Posterior vena cava (tissue), 2 donors: ENCODE measurements around the gene JAKMIP3. TPM values are rescaled to one million over a fixed set of nuclear protein-coding genes. Genes with fewer than 3 reads are reported as not detected.

Source experiments
- DNase-seq: peaks from one replicate; pipeline ENCODE4 v3.0.0-alpha.2; 2020; ENCODE audit warnings: low spot score
- intact Hi-C, 2 donors: fragments of 100-400 bp; cut with DNase I; formaldehyde crosslinking; loops; one replicate each; pipeline versions ENCODE4 v1.14.1 to v1.14.2; 2022 to 2023
- long read RNA-seq, 2 donors: library from polyadenylated mRNA; unstranded; transcript quantifications; one replicate each; pipeline ENCODE4 v2.0.0, GENCODE V29; 2020 to 2021
- total RNA-seq, 2 donors: library from RNA; stranded (reverse); fragmentation: NEBNext Ultra II Directional; extraction: Animal tissue kit (Norgen Biotek cat#: 25700); gene quantifications; one replicate each; pipeline ENCODE4 v1.2.1, GENCODE V29; 2021
- donor health status: DM: yes; HTN: yes; CAD: no.
- donor health status: DM: yes; HTN: yes; CAD: no.

JAKMIP3 gene
- total RNA-seq, result under 1 TPM; 0.60 to 0.62 TPM
- long read RNA-seq, donor 1, result 0 reads
- long read RNA-seq, donor 2, partial matches to known transcripts, result 0 of 5 reads
- long read RNA-seq, donor 2, other reads (novel, unspliced or antisense), result 5 of 5 reads

DNA sequence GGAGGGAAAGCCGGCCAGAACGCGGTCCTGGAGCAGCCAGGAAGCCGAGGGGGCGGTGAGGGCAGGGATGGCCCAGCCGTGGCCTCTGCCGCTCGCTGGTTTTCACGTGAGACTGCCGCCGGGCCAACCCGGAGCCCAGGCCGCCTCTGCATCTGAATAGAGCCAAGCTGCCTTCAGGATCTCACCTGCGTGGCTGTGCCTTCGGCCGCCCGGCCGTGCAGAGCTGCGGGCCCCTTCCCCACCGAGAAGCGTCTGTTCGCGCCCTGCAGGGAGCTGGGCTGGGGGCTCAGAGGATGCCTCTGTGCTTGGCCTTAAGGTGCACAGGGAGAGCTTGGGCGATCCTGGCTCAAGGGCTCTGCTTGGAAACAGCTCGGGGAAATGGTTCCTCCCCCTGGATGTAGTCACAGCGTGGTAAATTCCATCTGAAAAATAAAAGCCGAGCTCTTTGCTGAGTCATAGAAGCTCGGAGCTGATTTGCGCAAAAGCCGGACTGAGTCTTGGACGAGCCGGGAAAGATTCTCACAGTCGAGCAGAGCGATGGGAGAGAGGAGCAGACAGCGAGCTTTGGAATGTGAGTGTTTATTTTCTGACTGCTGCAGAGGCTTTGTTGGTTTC, at the start of gene JAKMIP3:
TSS of gene JAKMIP3 (plus strand) at position 456 of the 615 bp plus-strand sequence. CDS start 38,863 bp downstream, outside the sequence.
- intact Hi-C loops, result no loop called here
- peak; percentile 82 for DNase-seq

DNA sequence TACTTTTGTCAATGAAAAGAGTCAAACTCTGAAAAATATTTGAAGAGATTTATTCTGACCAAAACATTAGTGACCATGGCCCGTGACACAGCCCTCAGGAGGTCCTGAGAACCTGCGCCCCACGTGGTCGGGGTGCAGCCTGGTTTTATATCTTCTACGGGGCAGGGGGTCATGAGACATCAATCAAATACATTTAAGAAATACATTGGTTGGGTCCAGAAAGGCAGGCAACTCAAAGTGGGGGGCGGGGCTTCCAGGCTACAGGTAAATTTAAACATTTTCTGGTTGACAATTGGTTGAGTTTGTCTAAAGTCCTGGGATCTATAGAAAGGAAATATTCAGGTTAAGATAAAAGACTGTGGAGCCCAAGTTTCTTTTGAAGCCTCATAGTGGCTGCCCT, 49.2 kb upstream of the JAKMIP3 start:
- DNase-seq, result no peak
- intact Hi-C loops, result no loop called here

DNA sequence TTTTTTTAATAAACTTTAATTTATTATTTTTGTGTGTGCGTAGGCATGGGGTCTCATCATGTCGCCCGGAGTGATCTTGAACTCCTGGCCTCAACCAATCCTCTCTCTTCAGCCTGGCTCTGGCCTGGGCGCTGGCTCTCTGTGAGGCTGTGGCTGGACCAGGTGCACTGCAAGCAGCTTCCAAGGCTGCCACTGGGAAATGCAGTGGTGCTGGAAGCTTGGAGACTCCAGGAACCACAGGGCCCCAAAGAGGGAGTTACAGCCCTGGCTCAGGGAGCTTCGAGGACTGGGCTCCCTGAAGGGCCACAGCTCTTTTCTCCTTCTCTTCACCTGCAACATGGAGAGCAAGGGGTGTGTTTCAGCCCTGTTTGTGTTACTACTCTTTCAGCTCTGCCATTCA, 47.3 kb upstream of the JAKMIP3 start:
- intact Hi-C loops, result no loop called here
- DNase-seq, result no peak

DNA sequence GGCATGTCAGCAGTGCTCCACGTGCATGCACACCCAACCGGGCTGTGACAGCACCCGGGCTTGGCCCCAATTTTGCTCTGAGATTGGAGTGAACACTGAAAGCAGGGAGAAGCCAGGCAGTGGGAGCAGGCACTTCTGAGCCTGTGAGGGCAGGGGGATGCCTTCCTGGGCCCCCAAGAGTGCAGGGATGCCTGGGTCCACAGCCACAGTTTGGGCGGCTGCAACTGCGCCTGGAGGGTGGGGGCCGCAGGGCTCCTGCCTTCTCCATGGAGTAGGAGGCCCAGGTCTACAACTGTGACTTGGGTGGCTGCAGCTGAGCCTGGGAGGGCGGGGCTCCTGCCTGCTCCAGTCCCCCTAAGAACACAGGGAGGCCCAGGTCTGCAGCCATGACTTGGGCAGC, 46.4 kb upstream of the JAKMIP3 start:
- no peak for DNase-seq
- intact Hi-C loops, result no loop called here

DNA sequence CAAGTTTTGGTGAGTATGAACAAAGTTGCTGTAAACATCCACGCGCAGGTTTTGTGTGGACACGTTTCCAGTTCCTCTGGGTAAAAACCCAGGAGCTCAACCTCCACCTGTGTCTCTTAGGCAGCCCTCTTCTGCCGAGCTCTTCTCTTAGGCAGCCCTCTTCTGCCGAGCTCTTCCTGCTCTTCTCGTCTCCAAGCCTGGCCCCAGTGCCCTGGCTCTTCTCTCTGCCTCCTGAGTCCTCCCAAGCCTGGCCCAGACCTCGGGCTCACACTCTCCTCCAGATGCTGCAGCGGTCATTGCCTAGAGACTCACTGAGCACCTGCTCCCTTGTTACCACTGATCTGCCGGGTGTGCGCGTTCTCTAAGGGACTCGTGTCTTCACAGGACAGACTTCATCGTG, 45.3 kb upstream of the JAKMIP3 start:
- DNase-seq, result no peak
- intact Hi-C loops, result loop anchor here in 1 of 2 donors (5.0 kb wide), 1 partner anchor 133 kb away; no protein-coding TSS in a partner anchor

DNA sequence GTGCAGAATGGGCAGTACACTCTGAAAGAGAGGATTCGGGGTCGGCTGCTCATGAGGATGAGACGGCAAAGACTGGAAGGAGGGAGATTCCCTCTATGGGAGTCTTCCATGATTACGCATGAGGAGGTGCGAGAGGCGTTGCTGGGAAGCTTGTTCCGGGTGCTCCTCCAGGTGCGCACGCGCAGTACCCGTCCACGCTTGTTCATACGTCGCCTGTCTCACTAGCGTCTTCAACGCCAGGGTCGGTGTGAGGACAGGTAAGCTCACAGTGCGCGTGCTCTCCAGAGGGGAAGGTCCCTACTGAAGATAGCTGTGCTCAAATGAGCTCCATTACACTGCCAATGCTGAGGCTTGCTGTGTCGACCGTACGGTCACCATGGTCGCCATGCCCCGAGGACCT, 44.7 kb upstream of the JAKMIP3 start:
- no peak for DNase-seq
- intact Hi-C loops, result loop anchor here in 1 of 2 donors (5.0 kb wide), 1 partner anchor 134 kb away; no protein-coding TSS in a partner anchor

DNA sequence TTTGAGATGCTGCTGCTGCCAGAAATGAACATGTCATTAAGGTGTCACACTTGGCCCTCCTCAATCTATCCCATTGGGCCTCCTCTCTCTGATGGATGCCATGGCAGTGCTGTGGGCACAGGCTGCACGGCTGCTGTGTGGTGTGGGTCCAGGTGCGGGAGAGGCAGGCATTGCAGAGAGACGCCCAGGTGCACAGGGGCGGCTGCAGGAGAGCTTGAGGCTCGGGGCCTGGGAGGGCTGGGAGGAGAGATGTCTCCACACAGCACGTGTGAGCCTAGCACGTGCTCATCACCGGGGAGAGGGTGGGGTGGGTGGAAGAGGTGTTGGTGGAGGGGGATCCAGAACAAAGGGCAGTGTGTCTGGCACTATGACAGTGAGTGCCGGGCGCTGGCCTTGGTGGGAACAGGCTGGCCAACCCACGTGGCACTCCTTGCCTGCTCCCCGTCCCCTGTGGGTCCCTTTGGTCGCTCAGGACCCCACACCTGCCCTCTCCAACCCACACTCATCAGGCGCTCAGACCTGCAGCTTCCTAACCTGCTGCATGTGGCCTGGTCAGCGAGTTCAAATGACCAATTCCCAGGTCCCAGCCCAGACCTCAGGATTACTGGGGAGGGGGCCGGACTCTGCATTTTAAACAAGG, 44.1 kb upstream of the JAKMIP3 start:
- no peak for DNase-seq
- intact Hi-C loops, result loop anchor here in 1 of 2 donors (5.0 kb wide), 1 partner anchor 134 kb away; no protein-coding TSS in a partner anchor

DNA sequence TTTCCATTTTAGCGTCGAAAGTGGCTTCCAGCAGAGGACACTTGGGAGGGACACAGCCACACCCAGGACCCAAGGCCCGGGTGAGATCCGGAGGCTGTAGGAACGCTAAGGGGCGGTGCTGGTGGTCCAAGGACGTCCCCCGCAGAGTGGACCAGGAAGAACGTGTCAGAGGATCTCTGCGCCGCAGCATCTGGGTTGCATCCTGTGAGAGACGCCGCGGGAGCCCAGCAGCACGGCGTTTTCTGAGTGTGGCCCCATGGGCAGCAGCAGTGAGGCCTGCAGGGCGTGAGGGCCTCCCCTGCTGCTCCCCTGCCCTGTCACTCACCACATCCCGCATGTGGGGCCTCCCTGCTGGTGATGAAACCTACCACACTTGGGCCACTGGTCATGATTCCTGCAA, 43.5 kb upstream of the JAKMIP3 start:
- no peak for DNase-seq
- intact Hi-C loops, result loop anchor here in 1 of 2 donors (5.0 kb wide), 1 partner anchor 135 kb away; no protein-coding TSS in a partner anchor

DNA sequence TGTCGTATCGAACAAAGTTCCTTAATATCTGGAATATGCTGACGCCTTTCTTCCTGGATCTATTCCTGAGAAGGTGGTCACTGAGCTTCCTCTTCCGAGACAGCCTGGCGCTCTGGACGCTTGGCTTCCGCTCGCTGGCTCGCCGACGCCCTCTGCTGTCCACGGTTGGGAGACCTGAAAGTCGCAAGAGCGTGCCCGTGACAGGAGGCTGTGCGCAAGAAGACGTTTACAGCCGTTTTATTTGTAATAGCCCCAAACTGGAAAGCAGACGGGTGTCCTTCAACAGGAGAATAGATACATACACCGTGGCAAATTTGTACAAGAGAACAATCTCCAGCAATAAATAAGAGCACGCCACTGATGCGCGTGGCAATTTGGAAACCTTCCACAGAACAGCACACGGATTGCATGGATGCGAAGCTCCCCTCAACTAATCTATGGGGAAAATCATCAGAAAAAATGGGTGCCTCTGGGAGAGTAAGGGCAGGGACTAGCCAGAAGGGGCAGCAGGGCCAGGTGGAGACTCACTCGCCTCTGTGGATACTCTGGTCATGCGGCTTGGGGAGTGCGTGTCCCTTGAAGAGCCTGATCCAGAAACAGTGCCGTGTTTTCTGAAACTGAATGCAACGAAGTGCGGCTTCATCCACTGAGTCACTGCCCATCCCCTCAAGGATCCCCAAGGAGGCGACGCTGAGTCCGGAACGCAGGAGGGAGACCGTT, 42.5 kb upstream of the JAKMIP3 start:
- intact Hi-C loops, result loop anchor here in 1 of 2 donors (5.0 kb wide), 1 partner anchor 136 kb away; no protein-coding TSS in a partner anchor
- peak; percentile 95 for DNase-seq

DNA sequence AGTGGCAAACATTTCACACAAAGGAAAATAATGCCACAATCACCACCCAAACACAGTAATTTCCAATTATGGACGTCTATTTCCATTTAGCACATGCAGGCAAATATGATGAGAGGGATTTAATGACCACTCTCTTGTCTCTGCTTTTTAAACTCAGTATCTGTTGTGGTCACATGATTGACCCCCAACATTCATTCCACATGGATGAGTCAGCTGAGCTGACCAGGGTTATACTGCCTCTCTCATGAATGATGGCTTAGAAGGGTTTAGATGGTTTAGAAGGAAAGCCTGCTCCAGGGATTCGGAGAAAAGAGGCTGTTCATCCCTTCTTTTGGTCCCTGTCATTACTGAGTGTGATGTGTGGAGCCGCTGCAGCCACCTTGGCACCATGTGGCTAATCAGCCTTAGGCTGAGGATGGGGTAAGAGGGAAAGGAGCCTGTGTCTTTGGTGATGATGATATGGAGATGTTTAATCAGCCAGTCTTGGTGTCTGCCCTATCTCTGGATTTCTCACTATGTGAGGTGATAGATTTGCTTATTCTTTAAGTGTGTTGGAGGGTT, 38.2 kb upstream of the JAKMIP3 start:
- no peak for DNase-seq
- intact Hi-C loops, result no loop called here

DNA sequence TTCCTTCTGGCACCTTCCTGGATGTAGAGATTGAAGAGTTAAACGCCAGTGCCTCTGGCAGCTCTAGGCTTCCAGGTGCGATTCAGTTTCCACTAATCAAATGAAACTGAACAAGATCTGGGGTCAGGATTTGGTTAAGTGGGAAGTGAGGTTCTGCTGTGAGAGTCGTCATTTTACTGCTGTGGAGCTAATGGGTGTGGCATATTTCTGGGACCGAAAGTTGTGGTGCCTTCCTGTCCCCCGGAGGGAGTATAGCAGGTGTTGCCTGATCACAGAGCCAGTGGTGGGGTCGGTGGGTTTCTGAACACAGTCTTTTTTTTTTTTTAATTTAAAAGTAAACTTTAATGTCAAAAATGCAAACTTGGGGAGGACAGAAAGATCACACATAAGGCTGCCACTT, 37.0 kb upstream of the JAKMIP3 start:
- DNase-seq, result no peak
- intact Hi-C loops, result no loop called here

DNA sequence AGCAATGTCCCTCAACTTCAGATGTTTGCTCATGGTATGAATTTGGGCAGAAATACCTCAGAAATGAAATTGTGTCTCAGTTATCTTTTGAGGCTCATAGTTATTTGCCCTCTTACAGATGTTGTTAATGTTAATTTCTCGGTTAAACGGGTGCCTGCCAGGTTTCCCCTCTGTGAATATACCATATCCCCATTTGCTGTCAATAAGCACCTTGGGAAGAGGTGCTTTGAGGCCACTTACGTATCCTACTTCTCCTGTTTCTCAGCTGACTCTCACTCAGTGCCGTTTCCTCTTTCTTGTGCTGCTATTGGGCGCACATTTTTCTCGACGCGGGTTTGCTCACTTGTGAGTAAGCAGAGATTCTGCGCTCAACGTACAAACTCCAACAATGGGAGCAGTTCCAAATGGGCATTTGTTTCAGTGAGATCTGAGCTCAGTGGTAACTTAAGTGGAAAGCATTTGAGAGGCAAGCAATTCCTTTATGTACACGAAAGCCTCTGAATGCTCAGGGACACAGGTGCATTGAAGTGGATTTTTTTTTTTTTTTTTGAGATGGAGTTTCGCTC, 34.8 kb upstream of the JAKMIP3 start:
- no peak for DNase-seq
- intact Hi-C loops, result no loop called here

DNA sequence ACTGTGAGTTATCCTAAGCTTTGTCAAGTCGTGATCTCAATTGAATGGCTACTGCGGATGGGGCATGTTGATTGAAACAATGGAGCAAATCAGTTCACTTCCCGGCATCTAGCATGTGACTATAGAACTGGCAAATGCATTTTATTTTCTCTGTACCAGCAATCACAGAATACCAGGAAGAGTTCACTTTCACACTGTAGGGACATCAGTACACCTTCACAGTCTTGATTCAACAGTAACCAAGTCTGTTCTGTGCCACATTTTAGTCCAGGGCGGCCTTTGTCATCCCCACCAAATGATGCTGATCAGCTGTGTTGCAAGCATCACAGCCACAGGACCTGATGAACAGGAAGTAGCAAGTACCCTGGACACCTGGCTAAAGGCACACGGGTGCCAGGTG, 32.1 kb upstream of the JAKMIP3 start:
- intact Hi-C loops, result no loop called here
- no peak for DNase-seq

DNA sequence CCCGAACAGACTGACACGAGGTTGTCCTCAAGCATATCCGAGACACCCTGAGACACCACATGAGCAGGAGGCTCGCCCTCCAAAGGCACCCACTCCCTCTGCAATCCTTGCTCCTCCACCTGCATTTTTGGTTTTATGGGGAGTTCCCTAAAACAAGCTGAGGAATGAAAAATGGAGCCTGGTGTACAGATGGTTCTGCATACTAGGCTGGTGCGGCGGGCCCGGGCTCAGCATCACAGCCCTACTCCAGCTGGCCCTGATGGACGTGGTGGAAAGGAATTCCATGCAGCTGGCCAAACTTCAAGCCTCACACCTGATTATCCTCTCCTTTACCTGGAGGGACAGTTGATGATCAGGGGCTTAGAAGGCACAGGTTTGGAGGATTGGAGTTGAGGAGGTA, 30.3 kb upstream of the JAKMIP3 start:
- intact Hi-C loops, result no loop called here
- DNase-seq, result no peak

DNA sequence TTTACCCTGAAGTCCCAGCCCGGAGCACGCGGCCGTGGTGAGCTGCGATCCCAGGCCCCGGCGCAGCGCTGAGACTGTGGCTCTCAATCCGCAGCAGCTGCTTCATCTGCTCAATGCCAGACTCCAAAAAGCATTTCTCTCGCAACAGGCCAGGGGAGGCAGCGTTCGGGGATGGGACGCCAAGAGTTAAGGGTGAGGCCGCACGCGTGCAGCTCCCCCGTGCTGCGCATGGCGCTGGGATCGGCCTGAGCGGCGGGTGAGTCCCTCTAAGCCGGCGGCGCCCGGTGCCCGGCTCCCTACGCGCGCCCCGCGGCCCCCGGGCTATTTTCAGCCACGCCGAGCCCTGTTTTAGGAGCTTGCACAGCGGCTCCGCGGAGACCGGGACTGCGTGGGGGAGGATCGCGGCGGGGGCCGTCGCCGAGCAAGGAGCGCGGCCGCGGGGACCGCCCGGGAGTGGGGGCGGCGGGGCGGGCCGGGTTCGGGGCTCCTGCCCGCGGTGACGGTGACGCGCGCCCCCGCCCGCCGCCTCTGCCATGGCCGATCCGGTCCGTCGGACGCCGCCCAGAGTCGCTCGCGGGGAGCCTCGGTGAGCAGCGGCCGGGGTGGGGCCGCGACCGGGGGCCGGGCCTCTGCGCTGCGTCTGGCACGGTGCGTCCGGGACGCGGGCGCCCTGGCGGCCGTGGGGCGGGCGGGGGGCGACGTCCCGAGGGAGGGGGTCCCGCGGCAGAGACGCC, 29.4 kb upstream of the JAKMIP3 start:
- intact Hi-C loops, result no loop called here

DNA sequence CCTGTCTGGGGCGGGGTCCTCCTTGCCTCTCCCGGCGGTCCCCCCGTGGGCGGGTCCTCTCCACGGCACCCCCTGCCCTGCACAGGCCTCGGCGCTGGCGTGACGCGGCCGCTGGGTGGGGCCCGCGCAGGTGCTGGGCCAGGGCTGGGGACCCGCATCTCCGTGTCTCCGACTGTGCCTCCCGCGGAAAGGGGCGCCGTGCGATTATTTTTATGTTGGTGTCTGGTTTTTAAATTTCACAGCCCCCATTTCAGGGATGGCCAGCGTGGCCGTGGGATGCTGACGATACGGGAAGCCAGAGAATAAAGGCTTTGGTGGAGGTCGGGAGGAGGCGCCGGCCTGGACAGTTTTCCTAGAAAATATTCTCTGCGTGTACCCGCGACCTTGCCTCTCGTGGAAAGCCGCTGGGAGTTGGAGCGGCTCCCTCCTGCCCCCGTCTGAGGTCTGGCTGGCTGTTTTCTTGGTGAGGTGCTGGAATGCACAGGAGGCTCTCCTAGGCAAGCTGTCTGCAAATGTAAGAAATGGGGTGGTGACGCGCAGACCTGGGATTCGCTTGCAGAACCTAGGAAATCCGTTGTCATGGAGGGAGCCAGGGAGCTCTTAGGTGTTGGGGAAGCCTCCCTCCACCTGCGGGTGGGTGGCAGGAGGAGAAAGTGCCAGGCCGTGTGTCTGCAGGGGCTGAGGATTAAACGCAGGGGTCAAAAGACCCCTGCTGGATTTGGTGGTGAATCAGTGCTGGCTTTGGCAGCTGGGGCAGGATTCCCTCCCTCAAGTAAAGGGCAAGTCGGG, 28.7 kb upstream of the JAKMIP3 start:
- intact Hi-C loops, result no loop called here
- peak; percentile 63 for DNase-seq

More for the DNA sequence above, 29.4 kb upstream of the JAKMIP3 start:
- DNase-seq, result peak; percentile 72

DNA sequence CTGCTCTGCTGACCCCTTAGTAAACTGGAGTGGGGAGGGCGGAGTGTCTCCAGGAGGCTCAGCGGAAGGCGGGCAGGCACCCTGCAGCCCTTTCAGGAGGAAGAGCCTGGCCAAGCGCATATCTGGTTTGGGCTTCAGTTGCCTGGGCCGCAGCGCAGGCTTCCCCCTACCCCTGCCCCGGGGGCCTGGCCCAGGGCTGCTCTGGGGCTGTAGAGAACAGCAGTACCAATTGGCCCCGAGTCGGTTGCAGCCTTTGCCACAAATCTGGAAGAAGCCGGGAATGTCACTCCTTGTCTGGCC, 28.1 kb upstream of the JAKMIP3 start:
- no peak for DNase-seq
- intact Hi-C loops, result no loop called here

DNA sequence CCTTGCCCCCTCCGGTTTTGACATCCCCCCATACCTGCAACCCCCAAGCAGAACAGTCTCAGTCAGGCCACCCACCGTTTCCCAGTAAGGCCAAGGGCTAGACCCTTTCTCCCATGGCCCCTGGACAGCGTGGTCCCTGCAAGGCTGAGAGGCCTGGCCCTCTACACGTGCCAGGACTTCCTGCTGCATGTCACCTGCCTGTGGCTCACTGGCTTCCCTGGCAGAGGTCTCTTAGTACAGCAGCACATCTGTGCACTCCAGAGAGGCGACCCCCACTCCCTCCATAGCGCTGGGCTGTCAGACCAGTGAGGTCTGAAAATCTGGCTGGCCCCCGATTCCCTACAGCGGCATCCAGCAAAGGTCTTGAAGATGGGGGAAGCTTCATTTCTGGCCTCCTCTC, 26.4 kb upstream of the JAKMIP3 start:
- intact Hi-C loops, result no loop called here
- no peak for DNase-seq
